ENCODE data around the gene ZNF180.
A peak's percentile ranks its signal among the peaks of the same experiment; 100 is the strongest.
"Not testable (repeated sequence)": the region's sequence is repeated elsewhere in the genome, so short reads cannot be mapped to it uniquely, and the experiment has no call there.

Gene ZNF180

DNA sequence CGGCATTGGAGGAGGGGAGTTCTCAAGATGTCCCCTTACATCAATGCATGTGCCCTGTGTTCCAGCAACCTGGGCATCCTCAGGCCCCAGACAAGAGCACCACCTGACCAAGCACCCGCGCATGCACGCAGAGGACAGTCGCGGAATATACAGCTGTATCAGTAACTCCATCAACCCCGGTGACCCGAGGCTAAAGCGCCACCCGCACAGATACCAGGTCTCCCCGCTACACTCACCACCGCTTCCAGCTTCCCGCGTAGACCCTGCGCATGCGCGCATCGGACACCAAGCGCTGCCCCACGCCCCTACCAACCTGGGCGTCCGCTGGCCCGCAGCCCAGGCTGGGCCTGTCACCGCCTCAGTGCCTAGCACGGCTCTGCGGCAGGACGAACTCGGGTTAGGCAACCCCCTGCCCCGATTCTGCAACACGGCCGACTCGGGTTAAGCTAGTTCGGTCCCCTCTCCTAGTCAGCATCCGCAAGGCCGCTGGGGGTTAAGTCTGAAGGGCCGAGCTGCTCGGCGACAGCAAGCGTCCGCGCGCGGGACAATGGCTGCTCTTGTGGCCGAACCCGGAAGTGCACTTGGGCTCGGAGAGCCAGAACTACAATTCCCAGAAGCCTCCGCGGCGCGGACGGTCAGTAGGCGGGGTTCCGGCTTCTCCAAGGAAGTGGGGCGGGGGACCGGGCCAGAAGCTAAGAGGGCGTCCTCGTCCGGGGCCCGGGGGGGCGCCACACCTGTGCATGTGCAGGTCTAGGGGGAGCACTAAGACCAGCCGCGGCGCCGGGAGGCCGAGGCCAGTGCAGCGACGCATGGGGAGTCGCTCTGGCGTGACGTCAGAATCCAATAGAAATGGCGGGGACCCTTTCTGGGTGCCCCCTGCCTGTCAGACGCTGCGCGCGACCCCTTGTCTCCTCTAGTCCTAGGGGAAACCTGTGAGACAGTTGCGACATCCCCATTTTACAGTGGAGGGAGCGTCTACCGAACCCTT is at the start of gene ZNF180:
Gene ZNF180 (minus strand): TSS at position 561 of the 988 bp plus-strand sequence. CDS start 3,188 bp downstream, outside the sequence.
- DNase-seq (ENCODE audit: low read depth): peak; percentile 93

DNA sequence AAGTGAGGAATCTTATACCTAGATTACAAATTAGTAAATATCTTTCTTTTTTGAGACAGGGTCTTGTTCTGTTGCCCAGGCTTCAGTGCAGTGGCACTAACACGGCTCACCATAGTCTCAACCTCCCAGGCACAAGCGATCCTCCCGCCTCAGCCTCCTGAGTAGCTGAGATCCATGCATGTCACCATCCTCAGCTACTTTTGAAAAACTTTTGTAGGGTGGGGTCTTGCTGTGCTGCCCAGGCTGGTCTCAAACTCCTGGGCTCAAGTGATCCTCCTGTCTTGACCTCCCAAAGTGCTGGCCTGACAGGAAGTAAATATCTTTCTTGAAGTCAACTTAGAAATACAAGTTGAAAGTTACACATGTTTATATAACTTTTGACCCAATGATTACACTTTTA is 49.2 kb upstream of the ZNF180 start:
- no peak for DNase-seq (ENCODE audit: low read depth)

DNA sequence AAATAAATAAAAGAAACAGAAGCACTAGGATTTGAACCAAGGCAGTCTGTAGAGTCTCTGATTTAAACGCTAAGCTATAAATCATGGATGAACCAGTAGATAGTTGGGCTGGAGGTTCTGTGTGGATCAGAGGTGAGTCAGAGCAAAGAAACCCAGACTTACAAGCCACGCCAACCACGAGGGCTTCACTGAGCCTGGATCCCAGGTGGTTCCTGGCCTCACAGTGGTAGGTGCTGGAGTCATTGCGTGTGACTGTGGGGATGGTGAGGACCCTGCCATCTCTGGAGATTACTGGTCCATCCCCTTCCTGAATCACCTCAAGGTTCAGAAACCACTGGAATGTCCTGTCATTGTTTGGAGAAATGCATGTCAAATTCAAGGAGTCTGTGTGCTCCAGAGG is 48.4 kb upstream of the ZNF180 start:
- DNase-seq (ENCODE audit: low read depth): no peak

DNA sequence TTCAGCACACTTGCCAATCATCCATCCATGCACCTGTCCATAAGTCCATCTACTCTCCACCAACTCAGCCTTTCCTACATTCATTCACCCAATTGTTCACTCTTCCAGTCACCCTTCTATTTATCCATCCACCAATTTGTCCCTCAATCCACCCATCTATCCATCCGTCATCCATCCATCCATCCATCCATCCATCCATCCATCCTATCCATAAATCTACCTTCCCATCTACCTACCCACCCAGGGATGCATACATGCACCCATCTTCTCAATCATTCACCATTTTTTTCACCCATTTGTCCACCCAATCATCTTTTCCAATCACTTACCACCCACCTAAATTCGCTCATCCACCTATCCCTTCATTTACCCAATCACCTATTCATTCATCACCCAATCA is 43.7 kb upstream of the ZNF180 start:
- no peak for DNase-seq (ENCODE audit: low read depth)

DNA sequence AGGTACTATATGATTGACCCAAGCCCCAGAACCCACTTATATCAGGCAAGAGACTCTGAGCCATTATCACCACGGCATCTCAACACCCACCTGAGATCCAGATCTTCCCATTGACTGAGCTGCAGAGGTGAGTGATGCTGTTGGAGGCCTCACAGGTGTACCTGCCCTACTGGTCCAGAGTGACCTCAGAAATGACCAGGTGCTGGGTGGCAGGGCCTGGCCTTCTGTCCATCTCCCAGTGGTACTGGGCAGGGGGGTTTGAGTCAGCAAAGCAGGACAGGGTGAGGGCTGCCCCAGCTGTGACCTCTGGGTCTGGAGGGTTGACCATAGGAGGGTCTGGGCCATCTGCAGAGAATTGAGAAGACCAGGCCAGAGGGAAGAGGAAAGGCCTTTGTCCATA is 42.3 kb upstream of the ZNF180 start:
- no peak for DNase-seq (ENCODE audit: low read depth)

DNA sequence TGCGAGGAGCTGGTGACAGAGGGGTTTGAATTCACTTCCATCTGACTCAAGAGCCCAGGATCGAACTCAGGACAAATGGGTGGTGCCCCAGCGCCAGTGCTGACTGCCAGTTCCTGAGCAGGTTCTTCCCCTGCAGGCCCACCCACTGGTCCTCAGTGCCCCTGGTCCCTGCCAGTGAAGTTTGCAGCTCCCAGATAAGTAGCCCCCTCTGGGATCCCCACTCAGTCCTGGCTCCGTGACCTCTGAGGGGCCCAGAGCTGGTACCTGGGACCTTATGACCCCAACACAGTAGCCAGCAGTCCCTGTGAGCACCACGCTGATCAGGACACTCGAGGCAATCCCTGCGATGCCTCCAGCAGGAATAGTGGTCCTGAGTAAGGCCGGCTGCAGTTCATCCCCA is 40.4 kb upstream of the ZNF180 start:
- DNase-seq (ENCODE audit: low read depth): no peak

DNA sequence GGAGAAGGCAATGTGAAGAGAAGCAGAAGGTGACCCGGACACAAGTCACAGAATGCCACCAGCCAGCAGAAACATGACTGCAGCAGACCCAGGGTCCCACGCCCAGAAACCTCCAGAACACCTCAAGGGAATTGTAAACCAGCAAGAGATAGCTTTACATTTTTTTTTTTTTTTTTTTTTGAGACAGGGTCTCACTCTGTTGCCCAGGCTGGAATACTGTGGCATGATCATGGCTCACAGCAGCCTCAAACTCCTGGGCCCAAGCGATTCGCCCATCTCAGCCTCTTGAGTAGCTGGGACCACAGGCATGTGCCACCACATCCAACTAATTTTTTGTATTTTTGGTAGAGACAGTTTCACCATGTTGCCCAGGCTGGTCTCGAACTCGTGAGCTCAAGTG is 39.7 kb upstream of the ZNF180 start:
- no peak for DNase-seq (ENCODE audit: low read depth)

DNA sequence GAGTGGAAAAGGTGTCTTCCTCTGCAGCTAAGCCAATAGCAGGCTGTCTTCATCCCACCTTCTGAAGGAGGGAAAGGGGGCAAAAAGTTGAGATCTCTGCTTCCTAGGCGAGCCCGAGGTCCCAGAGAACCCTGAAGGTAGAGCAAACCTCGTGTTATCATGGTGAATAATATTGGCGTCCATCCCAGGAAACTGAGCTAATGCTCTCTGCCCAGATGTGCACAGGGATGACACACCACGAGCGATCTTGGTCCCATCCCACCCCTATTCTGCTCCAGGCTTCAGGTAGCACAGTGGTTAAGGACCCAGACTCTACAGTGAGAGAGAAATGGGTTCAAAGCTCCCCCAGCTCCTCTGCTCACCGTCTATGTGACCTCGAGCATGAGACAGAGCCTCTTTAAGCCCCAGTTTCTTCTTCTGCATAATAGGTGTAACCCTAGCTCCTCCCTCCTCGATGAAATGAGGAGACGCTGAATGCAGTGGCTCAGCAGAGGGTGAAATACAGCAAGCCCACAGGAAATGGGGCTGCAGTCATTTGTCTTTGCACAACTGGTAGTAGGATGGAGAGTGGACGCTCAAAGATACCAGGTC is 39.0 kb upstream of the ZNF180 start:
- no peak for DNase-seq (ENCODE audit: low read depth)

DNA sequence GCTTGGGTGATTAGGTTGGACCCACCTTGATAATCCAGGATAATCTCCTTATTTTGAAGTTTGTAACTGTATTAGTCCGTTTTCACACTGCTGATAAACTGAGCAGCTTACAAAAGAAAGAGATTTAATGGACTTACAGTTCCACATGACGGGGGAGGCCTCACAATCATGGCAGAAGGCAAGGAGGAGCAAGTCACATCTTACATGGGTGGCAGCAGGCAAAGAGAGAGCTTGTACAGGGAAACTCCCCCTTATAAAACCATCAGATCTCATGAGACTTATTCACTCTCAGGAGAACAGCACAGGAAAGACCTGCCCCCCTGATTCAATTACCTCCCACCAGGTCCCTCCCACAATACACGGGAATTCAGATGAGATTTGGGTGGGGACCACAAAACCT is 35.0 kb upstream of the ZNF180 start:
- not testable (repeated sequence) for DNase-seq (ENCODE audit: low read depth)

DNA sequence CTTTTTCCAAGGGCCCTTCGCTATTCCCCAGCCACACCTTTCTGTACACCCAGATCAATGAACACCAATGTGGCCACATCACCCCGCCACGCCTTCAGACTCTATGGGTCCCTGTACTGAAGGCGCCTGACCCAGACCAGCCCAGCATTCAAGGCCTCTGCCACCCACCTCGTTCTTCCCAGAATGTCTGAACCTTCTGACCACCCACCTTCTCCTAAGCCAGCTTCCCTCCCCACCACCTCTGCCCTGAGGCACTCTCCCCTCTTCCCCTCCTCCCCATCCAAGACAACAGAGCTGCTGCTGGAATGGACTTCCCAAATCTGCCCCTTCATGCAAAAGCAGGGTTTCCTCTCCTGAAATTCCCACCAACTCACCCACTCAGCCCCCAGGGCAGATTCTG is 32.5 kb upstream of the ZNF180 start:
- no peak for DNase-seq (ENCODE audit: low read depth)

DNA sequence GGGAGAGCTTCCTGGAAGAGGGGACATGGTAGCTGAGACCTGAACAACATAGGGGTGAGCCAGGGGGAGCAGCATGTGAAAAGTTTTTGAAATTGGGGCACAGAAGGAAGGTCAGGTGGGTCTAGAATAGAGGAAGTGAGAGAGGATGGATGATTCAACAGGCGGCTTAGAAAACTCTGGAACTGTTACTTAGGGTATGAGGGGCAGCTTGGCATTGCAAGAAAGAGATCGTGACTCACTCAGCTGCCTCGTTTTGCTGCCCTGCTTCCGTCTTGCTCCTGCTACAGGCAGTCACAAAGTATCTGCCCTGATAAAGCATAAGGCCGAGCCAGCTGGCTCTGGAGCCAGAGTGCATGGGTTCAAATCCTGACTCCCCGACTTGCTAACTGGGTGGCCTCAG is 30.5 kb upstream of the ZNF180 start:
- DNase-seq (ENCODE audit: low read depth): no peak

DNA sequence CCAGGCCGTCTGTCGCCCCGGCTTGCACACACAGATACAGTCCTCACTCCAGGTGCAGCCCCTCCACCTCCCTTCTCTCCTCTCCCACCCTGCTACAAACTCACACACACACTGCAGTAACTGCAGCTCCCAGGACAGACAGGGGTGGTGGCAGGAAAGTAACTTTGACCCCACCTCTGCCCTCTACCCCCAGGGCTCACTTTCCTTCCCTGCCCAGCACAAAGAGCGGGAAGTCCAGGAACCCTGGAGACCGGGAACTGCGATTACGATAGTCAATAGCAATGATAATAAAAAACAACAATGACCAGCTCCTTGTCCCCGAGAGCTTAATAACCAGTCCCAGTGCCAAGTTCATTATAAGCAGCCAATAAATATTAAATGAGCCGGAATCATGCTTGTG is 29.2 kb upstream of the ZNF180 start, which contains the start of gene CEACAM20:
Gene CEACAM20 (minus strand): TSS at position 140 of the 400 bp plus-strand sequence. CDS start 166 bp downstream, outside the sequence.
- DNase-seq (ENCODE audit: low read depth): no peak

DNA sequence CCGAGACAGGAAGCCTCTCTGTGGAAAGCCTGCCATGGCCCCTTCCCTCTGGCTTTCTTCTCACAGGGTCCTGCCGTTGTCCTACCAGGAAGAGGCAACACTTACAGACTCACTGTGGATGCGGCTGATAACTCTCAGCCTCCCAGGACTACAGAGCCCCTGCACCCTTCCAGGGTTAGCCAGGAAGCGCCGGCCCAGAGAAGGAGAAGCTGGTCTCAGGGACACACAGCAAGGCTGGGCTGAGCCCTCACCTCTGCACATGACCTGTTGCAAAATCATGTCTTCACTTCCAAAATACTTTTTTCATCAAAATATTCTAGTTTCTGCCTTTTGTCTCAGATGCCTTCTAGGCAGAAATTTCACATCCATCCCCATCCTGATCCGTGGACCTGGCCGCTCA is 27.2 kb upstream of the ZNF180 start:
- no peak for DNase-seq (ENCODE audit: low read depth)

DNA sequence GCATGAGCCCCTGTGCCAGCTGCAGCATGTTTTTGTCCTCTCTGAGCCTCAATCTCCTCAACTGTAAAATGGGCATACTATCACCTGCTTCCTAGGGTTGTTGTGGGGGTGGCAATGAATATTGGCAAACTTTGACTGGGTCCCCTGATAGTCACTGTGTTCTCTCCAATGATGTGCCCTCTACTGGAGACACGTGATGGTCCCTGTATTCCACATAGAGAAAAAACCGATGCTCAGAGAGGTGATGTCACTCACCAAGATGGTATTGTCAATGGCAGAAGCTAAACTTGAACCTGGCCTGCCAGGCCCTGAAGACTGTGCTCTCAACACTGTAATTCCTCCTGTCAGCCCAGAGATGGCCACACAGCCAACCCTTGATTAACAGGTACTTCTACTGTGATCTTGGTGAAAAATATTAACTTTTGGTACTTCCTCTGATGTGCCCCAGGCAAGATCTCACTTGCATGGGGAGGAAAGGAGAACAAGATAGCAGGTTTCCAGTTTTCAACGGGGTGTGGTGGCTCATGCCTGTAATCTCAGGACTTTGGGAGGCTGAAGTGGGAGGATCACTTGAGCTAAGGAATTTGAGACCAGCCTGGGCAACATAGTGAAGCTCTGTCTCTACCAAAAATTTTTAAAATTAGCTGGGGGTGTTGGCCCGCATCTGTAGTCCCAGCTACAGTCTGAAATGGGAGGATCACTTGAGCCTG is 25.6 kb upstream of the ZNF180 start:
- no peak for DNase-seq (ENCODE audit: low read depth)

DNA sequence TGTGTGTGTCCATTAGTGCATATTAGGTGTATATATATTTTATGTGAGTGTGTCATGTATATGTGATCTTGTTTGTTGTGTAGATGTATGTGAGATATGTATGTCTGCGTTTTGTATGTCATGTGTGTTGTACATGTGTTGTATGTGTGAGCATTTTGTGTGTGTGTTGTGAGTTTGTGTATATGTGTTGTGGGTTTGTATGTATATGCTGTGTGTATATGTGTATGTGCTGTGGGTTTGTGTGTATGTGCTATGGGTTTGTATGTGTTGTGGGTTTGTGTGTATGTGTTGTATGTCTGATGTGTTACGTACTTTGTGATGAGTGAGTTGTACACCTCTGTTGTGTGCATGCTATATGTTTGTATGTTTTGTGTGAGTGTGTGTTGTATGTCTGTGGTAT is 21.0 kb upstream of the ZNF180 start:
- no peak for DNase-seq (ENCODE audit: low read depth)

DNA sequence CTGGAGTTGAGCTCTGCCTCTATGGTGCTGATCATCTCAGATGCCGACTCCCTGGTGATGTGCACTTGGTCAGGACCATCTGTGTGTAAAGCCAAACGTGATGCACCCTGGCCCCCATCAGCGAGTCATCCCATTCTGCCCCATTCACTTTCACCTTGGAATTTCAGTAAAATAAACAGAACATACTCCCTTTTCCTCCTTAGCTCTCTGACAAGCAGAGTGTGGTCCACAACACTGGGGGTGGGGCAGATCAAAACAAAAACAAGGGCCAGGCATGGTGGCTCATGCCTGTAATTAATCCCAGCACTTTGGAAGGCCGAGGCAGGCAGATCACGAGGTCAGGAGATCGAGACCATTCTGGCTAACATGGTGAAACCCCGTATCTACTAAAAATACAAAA is 16.8 kb upstream of the ZNF180 start:
- DNase-seq (ENCODE audit: low read depth): no peak

DNA sequence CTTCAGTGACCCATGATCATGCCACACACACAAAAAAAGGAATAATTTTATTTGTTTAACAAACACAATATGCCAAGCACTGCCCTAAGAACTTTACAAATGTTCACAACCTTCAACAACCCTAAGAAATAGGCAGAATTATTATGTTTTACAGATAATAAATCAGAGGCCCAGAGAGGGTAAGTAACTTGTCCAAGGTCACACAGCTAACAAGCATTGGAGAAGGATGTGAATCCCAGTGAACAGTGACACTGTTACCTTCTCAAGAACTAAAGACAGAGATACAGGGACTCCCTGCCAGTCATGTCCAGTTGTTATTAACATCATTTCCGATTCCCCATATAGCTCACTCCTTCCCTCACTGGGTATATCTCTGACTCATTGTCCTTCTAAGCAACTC is 15.6 kb upstream of the ZNF180 start:
- no peak for DNase-seq (ENCODE audit: low read depth)

DNA sequence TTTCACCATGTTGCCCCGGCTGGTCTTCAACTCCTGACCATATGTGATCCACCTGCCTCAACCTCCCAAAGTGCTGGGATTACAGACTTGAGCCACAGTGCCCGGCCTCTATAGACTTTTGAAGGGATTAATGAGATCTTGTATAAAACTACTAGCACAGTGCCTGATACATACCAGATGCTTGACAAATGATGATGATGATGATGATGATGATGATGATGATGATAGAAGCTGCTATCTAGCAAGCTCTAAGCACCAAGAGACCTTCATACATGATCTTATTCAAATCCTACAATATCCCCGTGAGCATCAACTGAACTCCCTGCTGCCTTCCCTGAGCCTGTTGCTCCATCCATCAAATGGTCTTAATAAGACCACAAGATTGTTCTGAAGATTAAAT is 14.7 kb upstream of the ZNF180 start:
- DNase-seq (ENCODE audit: low read depth): no peak

DNA sequence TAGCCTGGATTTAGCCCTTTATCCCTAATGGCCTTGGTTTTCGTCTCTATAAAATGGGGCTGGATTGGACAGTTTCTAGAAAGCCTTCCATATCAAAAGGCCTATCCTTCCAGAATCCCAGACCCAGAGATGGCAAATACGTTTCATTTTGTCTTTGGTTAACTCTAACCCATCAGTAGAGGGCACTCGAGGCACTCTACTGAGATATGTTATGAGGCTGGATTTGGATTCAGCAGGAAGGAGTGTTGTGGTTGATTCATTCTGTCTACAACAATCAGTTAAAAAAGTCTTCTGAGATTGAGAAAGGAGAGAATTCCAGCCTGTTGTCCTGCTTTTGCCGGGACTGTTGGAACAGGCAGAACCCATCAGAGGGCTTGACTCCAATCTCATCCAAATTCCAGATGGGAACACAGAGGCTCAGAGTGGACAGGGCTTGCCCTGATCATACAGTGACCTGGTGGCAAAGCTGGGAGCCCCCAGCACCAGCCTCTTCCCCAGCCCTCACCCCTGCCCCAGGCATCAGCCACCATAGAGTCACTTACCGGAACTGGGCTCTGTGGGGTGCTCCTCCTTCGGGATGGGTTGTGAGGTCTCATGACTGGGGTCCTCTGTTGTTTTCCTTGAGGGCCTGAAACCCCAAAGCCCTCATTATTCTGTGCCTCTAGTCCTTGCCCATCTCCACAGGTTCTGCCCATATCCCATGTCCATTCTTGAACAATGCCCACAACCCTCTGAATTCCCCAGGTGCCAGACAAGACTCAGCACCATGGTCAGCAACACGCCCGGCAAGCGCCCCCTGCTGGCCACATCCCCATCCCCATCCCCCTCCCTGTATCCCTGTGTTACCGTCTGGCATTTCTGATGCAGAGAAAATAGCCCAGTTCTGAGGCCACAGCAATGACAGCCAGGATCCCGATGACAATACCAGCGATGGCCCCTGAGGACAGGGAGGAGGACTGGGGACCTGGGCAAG is 12.3 kb upstream of the ZNF180 start:
- DNase-seq (ENCODE audit: low read depth): no peak

DNA sequence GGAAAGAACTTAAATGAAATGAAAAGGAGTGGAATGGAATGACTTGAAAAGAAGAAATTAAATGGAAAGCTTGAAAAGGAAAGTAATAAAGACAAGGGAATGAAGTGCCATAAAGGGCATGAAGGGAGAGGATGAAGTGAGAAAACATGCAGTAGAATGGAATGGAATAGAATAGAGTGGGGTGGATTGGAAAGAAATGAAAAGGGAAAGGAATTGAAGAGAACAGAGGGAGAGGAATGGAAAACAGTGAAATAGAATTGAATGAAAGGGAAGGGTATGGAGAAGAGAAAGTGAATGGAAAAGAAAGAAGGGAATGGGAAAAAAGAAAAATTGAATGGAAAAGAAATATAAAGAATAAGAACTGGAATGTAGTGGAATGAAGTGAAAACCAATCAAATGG is 9.2 kb upstream of the ZNF180 start:
- no peak for DNase-seq (ENCODE audit: low read depth)

DNA sequence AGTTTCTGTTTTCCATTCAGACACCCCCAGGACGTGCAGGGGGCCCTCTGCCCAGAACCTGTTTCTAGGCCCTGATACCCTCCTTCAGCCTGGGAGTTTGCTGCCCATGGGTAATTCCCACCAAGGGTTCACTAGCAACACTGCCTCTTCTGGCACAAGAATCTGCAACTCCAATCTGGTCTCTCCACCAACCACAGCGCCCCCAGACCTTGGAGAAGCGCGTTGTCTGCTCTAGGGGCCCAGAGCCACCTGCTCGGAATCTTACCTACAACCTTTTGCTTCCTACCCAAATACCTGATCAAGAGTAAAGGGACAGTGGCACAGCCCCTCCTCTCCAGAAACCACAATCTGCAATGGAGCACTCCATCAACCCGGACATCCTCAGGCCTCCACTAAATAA is 763 bp downstream of the ZNF180 start:
- no peak for DNase-seq (ENCODE audit: low read depth)

DNA sequence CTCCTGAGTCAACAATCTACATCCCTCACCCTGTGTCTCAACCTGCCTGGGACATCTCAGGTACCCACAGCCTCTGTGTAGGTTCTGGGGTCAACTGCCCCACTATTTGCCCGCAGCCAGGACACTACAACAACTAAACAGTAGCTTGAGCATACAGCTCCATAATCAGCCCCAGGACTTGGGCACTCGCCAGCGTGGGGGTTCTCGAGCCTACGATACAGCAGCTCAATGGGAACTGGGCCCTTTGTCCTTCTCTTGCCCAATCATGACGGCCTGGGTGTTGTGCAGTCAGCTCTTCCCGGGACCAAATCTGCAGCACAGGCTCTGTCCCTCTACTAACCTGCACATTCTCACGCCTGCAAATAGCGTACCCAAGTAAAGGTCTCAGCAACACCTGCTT is 1.3 kb downstream of the ZNF180 start:
- no peak for DNase-seq (ENCODE audit: low read depth)
